Liver (tissue), 9 donors: ENCODE results near the gene SLC51B. TPM values are rescaled to one million over a fixed set of nuclear protein-coding genes. Genes with fewer than 3 reads are reported as not detected.

Experiments
- DNase-seq: peaks from one replicate; pipeline ENCODE4 v3.0.0-alpha.2; 2017; ENCODE audit warnings: low spot score
- H3K27ac ChIP-seq, 2 donors: one replicate each; pipeline ENCODE4 v1.7.0; 2013; ENCODE audit warnings: inconsistent platforms in 2 of 2, low read length in 2 of 2, control low read depth in 1 of 2, low read depth in 1 of 2, mild to moderate bottlenecking in 1 of 2
- H3K27me3 ChIP-seq, 4 donors: one replicate each; pipeline versions ENCODE4 v1.6.1 to v1.7.0; 2013; ENCODE audit warnings: low read length in 3 of 4, inconsistent platforms in 1 of 4, mild to moderate bottlenecking in 1 of 4, moderate library complexity in 1 of 4; ENCODE audit not compliant: control insufficient read depth in 4 of 4, insufficient read depth in 4 of 4
- H3K36me3 ChIP-seq, 4 donors: one replicate each; pipeline versions ENCODE4 v1.6.1 to v1.7.0; 2013; ENCODE audit warnings: low read length in 3 of 4, mild to moderate bottlenecking in 3 of 4, low read depth in 1 of 4, moderate library complexity in 1 of 4; ENCODE audit not compliant: control insufficient read depth in 4 of 4, insufficient read depth in 3 of 4
- H3K4me1 ChIP-seq, 4 donors: one replicate each; pipeline versions ENCODE4 v1.6.1 to v1.7.0; 2013; ENCODE audit warnings: low read length in 3 of 4, mild to moderate bottlenecking in 3 of 4, moderate library complexity in 1 of 4; ENCODE audit not compliant: control insufficient read depth in 4 of 4, insufficient read depth in 4 of 4
- H3K4me3 ChIP-seq, 3 donors: one replicate each; pipeline versions ENCODE4 v1.6.1 to v1.7.0; 2013; ENCODE audit warnings: low read length in 3 of 3, control low read depth in 1 of 3, low read depth in 1 of 3, mild to moderate bottlenecking in 1 of 3
- H3K9ac ChIP-seq, 2 donors: one replicate each; pipeline ENCODE4 v1.7.0; 2013; ENCODE audit warnings: low read length in 2 of 2, mild to moderate bottlenecking in 2 of 2, moderate library complexity in 2 of 2, control low read depth in 1 of 2, low read depth in 1 of 2
- H3K9me3 ChIP-seq, 4 donors: one replicate each; pipeline versions ENCODE4 v1.6.1 to v1.7.0; 2013; ENCODE audit warnings: low read length in 3 of 4; ENCODE audit not compliant: control insufficient read depth in 4 of 4
- CTCF ChIP-seq: fragments of 150-350 bp; IDR thresholded peaks from 2 replicates; pipeline ENCODE4 v1.5.1; 2017; ENCODE audit warnings: improper control_type of control experiment, low read depth, low read length; ENCODE audit not compliant: missing input control
- EGR1 ChIP-seq, 2 donors: IDR thresholded peaks; 2 replicates each; pipeline ENCODE4 v1.6.1; 2016 to 2018; ENCODE audit warnings: antibody characterized with exemption in 2 of 2, low read depth in 2 of 2
- FOXA1 ChIP-seq: IDR thresholded peaks from 2 replicates; pipeline ENCODE4 v1.6.1; 2016; ENCODE audit warnings: antibody characterized with exemption
- FOXA2 ChIP-seq: IDR thresholded peaks from 2 replicates; pipeline ENCODE4 v1.6.1; 2016; ENCODE audit warnings: antibody characterized with exemption
- GABPA ChIP-seq, 2 donors: IDR thresholded peaks in 1 of 2; conservative IDR thresholded peaks in 1 of 2; 2 replicates each; pipeline ENCODE4 v1.6.1; 2016; ENCODE audit warnings: antibody characterized with exemption in 2 of 2, mild to moderate bottlenecking in 1 of 2, moderate library complexity in 1 of 2
- HNF4A ChIP-seq, 2 donors: conservative IDR thresholded peaks; 2 replicates each; pipeline ENCODE4 v1.6.1; 2016; ENCODE audit warnings: antibody characterized with exemption in 2 of 2, mild to moderate bottlenecking in 2 of 2
- HNF4G ChIP-seq: IDR thresholded peaks from 2 replicates; pipeline ENCODE4 v1.6.1; 2016; ENCODE audit warnings: antibody characterized with exemption
- JUND ChIP-seq, 2 donors: IDR thresholded peaks; 2 replicates each; pipeline ENCODE4 v1.6.1; 2016; ENCODE audit warnings: antibody characterized with exemption in 2 of 2
- NR2F2 ChIP-seq: IDR thresholded peaks from 2 replicates; pipeline ENCODE4 v1.6.1; 2016; ENCODE audit warnings: antibody characterized with exemption
- RAD21 ChIP-seq, 2 donors: IDR thresholded peaks; 2 replicates each; pipeline ENCODE4 v1.6.1; 2016; ENCODE audit warnings: antibody characterized with exemption in 2 of 2, mild to moderate bottlenecking in 2 of 2
- RXRA ChIP-seq, 2 donors: IDR thresholded peaks; 2 replicates each; pipeline ENCODE4 v1.6.1; 2017 to 2018; ENCODE audit warnings: antibody characterized with exemption in 2 of 2, mild to moderate bottlenecking in 1 of 2
- TAF1 ChIP-seq: conservative IDR thresholded peaks from 2 replicates; pipeline ENCODE4 v1.6.1; 2016; ENCODE audit warnings: antibody characterized with exemption, mild to moderate bottlenecking
- YY1 ChIP-seq: IDR thresholded peaks from 2 replicates; pipeline ENCODE4 v1.6.1; 2016; ENCODE audit warnings: antibody characterized with exemption, mild to moderate bottlenecking
- ZBTB33 ChIP-seq: IDR thresholded peaks from 2 replicates; pipeline ENCODE4 v1.6.1; 2016; ENCODE audit warnings: antibody characterized with exemption
- WGBS: extraction: QIAGEN DNeasy Blood & Tissue Kit; methylation state at CpG from one replicate; pipeline ENCODE4 v1.1.7; 2013; 5-methylcytosine and 5-hydroxymethylcytosine counted together
- polyA plus RNA-seq, 2 donors: library from polyadenylated mRNA; stranded (reverse) in 1 of 2; unstranded in 1 of 2; fragments of 200-250 nt in 1 of 2; fragments of >200 nt in 1 of 2; fragmentation: Nextera tagmentation in 1 of 2; extraction: Ambion mirVana in 1 of 2; gene quantifications; one replicate each; pipeline versions ENCODE4 v1.2.1 to v1.2.3, GENCODE V29; 2013 to 2015
- total RNA-seq, 2 donors: library from RNA; depleted of rRNA; stranded (reverse); fragments of >200 nt; gene quantifications; one replicate each; pipeline ENCODE4 v1.2.3, GENCODE V29; 2014
- TF ChIP-seq, protein P1 (sequence below): IDR thresholded peaks from 2 replicates; pipeline ENCODE4 v1.6.1; 2016; ENCODE audit warnings: antibody characterized with exemption
- TF ChIP-seq, protein P2 (sequence below): IDR thresholded peaks from 2 replicates; pipeline ENCODE4 v1.6.1; 2016; ENCODE audit warnings: antibody characterized with exemption
- donor health status: healthy.
- donor health status: healthy.
- donor health status: healthy.
- donor health status: healthy.
- donor health status: healthy.

SLC51B gene
- total and polyA plus RNA-seq, 4 donors, result 0.25 to 2.1 (median 1.1) TPM

GRCh38 chr15:65096481-65097385 is 51.5 kb downstream of the SLC51B start:
- no peak overlapping the region for H3K9ac ChIP-seq
- H3K36me3 ChIP-seq, result peaks cover 6 to 32% (median 18%) of the 10 kb centered on the region in 4 donors
- WGBS, result 95% methylated on average over 6 of the region's 6 CpGs

GRCh38 chr15:65097651-65098263 is 52.6 kb downstream of the SLC51B start:
- no peak overlapping the region for H3K9ac ChIP-seq
- H3K4me3 ChIP-seq, result no peak overlapping the region
- no peak for TF ChIP-seq JUND (IDR thresholded peaks at IDR 0.05)
- TF ChIP-seq EGR1 (IDR thresholded peaks at IDR 0.05; ENCODE audit: low read depth in 2 of 2), result no peak
- no peak for TF ChIP-seq RXRA (IDR thresholded peaks at IDR 0.05)
- no peak for TF ChIP-seq CTCF
- TF ChIP-seq NR2F2, result no peak
- no peak for TF ChIP-seq HNF4A (conservative IDR thresholded peaks at IDR 0.05)
- TF ChIP-seq ZBTB33, result no peak
- peaks cover 0 to 16% (median 13%) of the 10 kb centered on the region in 4 donors for H3K4me1 ChIP-seq
- 98% methylated on average over 7 of the region's 7 CpGs for WGBS
- no peaks in the 10 kb centered on the region for H3K9me3 ChIP-seq
- H3K27ac ChIP-seq, result no peak overlapping the region
- H3K36me3 ChIP-seq, result peaks cover 10 to 32% (median 18%) of the 10 kb centered on the region in 4 donors
- H3K27me3 ChIP-seq, result no peaks in the 10 kb centered on the region
- DNase-seq, result no peak

More at GRCh38 chr15:65096481-65097385, 51.5 kb downstream of the SLC51B start:
- no peaks in the 10 kb centered on the region for H3K27me3 ChIP-seq
- H3K4me3 ChIP-seq, result no peak overlapping the region
- H3K4me1 ChIP-seq, result peaks cover 0 to 16% (median 13%) of the 10 kb centered on the region in 4 donors
- TF ChIP-seq RAD21 (IDR thresholded peaks at IDR 0.05) (no peak), FOXA1 (no peak), YY1 (no peak), FOXA2 (no peak), ZBTB33 (no peak), NR2F2 (no peak), RXRA (IDR thresholded peaks at IDR 0.05) (no peak), HNF4G (no peak), TAF1 (no peak), GABPA (IDR thresholded peaks at IDR 0.05 in 1 of 2, conservative IDR thresholded peaks at IDR 0.05 in 1 of 2) (no peak), JUND (IDR thresholded peaks at IDR 0.05) (no peak), EGR1 (IDR thresholded peaks at IDR 0.05; ENCODE audit: low read depth in 2 of 2) (no peak), HNF4A (conservative IDR thresholded peaks at IDR 0.05) (no peak)
- TF ChIP-seq, protein P1, sequence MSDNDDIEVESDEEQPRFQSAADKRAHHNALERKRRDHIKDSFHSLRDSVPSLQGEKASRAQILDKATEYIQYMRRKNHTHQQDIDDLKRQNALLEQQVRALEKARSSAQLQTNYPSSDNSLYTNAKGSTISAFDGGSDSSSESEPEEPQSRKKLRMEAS, result no peak
- TF ChIP-seq, protein P2, sequence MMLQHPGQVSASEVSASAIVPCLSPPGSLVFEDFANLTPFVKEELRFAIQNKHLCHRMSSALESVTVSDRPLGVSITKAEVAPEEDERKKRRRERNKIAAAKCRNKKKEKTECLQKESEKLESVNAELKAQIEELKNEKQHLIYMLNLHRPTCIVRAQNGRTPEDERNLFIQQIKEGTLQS, result no peak
- H3K27ac ChIP-seq, result no peak overlapping the region
- no peaks in the 10 kb centered on the region for H3K9me3 ChIP-seq
- no peak for DNase-seq
